MCF 10A (cell line): Measurements from ENCODE around the gene ZNF550. TPM values are rescaled to one million over a fixed set of nuclear protein-coding genes. Genes with fewer than 3 reads are reported as not detected.
"Not testable (repeated sequence)": the region's sequence is repeated elsewhere in the genome, so short reads cannot be mapped to it uniquely, and the experiment has no call there.

Experiments used
- BruUV-seq: library from RNA; stranded (reverse); fragments of 400-500 nt; replicated peaks from 2 replicates; lab custom pipeline; 2021; lab: Mats Ljungman, UMichigan
- CTCF ChIA-PET: fragments of 300-600 bp; sonication (Branson Sonifier 250); formaldehyde crosslinking; extraction: SDS; loops from one replicate; lab custom pipeline; 2021; ENCODE audit warnings: antibody characterized with exemption, inconsistent platforms; lab: Yijun Ruan, JAX
- POLR2A ChIA-PET: fragments of 300-600, 350-650 bp; sonication (Branson Sonifier 250); formaldehyde crosslinking; extraction: SDS; loops from one replicate; lab custom pipeline; 2020; ENCODE audit warnings: antibody characterized with exemption, inconsistent platforms; lab: Yijun Ruan, JAX
- DNase-seq: peaks from one replicate; pipeline ENCODE4 v3.0.0-alpha.2; 2018; ENCODE audit not compliant: unreplicated experiment
- H3K27ac Mint-ChIP-seq: one replicate; pipeline ENCODE4 v1.8.0; 2022; ENCODE audit warnings: mild to moderate bottlenecking, low read depth, mixed read lengths; ENCODE audit not compliant: unreplicated experiment
- H3K27me3 Mint-ChIP-seq: one replicate; pipeline ENCODE4 v1.8.0; 2022; ENCODE audit warnings: mixed read lengths; ENCODE audit not compliant: insufficient read depth, unreplicated experiment
- H3K36me3 Mint-ChIP-seq: one replicate; pipeline ENCODE4 v1.8.0; 2022; ENCODE audit warnings: mild to moderate bottlenecking, moderate library complexity, mixed read lengths; ENCODE audit not compliant: insufficient read depth, unreplicated experiment
- H3K4me1 Mint-ChIP-seq: one replicate; pipeline ENCODE4 v1.8.0; 2022; ENCODE audit warnings: mixed read lengths; ENCODE audit not compliant: insufficient read depth, unreplicated experiment
- H3K4me3 Mint-ChIP-seq: one replicate; pipeline ENCODE4 v1.8.0; 2022; ENCODE audit warnings: mild to moderate bottlenecking, moderate library complexity, mixed read lengths; ENCODE audit not compliant: unreplicated experiment
- H3K9me3 Mint-ChIP-seq: one replicate; pipeline ENCODE4 v1.8.0; 2022; ENCODE audit warnings: mixed read lengths; ENCODE audit not compliant: unreplicated experiment
- CTCF ChIP-seq: fragments of 200-600 bp; IDR thresholded peaks from one replicate; pipeline ENCODE4 v1.8.0; 2022; ENCODE audit warnings: antibody characterized with exemption, mild to moderate bottlenecking; ENCODE audit not compliant: unreplicated experiment
- intact Hi-C: fragments of 100-400 bp; cut with micrococcal nuclease; formaldehyde crosslinking; loops from 2 replicates; pipeline ENCODE4 v1.14.1; 2022
- total RNA-seq: library from RNA; stranded (reverse); gene quantifications from 2 replicates; pipeline ENCODE4 v1.2.3, GENCODE V29; 2022

Gene ZNF550
- total RNA-seq, 1 experiment from 2014 or later = 14.3 TPM

GRCh38 chr19:57537953-57538547 is 21.6 kb downstream of the ZNF550 start:
- TF ChIP-seq CTCF = no peak
- H3K36me3 Mint-ChIP-seq = peaks cover 83% of the 10 kb centered on the region
- POLR2A ChIA-PET = no interaction called here
- DNase-seq = no peak
- no peaks in the 10 kb centered on the region for H3K4me1 Mint-ChIP-seq
- peaks cover 45% of the 10 kb centered on the region for H3K9me3 Mint-ChIP-seq
- CTCF ChIA-PET = no interaction called here
- no peaks in the 10 kb centered on the region for H3K27me3 Mint-ChIP-seq
- no peak overlapping the region for H3K4me3 Mint-ChIP-seq
- no peak overlapping the region for H3K27ac Mint-ChIP-seq
- intact Hi-C loops = no loop called here
- BruUV-seq = no TSS peak

DNA sequence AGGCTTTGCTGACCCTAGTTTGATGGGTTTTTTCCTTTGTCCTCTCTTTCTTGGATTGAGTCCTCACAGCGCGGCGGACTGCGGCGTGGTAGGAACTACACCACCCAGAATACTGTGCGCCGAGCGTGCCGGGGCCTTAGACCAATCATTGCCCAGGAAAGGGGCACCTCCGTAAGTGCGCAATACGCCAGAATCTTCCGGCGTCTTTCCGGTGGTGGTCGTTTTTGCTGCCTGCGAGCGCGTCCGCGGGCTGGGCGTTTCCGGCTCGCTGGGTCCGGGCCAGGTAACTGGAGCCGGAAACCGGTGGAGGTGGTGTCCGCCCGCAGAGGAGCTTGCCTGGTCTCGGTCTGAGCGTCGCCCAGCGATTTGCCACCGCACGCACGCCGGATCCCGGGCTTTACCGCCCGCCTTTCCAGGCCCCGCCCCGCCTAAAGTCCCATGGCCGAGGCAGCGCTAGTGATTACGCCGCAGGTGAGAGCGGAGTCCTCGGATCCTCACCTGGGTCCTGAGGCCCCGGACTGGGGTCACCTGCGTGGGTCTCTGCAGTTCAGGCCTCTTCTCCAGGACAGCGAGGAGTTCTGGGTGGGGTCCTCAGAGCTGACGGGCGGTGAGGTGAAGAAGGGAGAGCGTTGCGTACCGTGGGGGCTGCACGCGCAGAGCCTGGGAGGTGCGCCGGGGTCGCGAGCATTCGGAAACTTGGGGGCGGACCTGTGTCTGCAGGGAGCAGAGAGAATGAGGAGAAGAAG is 32.4 kb downstream of the ZNF550 start, which contains the start of gene ZNF549:
Gene ZNF549 (plus strand): TSS at position 221 of the 746 bp plus-strand sequence. CDS start 218 bp downstream, at position 439.
- peaks cover 17% of the 10 kb centered on the region for H3K4me1 Mint-ChIP-seq
- CTCF ChIA-PET = interaction anchor here (0.9 kb wide), 1 partner anchor 425 kb away, joined by 3 read pairs; no protein-coding TSS in a partner anchor
- H3K36me3 Mint-ChIP-seq = peaks cover 6% of the 10 kb centered on the region
- H3K4me3 Mint-ChIP-seq = peak within 1 kb of the TSS; percentile 92
- BruUV-seq = TSS peak; percentile 29
- intact Hi-C loops = loop anchor here (1.0 kb wide), 1 partner anchor 40 kb away; the partner anchor contains the start of gene ZNF419
- TF ChIP-seq CTCF = no peak
- peak; percentile 93 for DNase-seq
- no peaks in the 10 kb centered on the region for H3K27me3 Mint-ChIP-seq
- peaks cover 21% of the 10 kb centered on the region for H3K9me3 Mint-ChIP-seq
- POLR2A ChIA-PET = interaction anchor here (0.7 to 1.3 kb wide), 4 partner anchors 9 to 292 kb away, joined by 3 to 4 read pairs (median 3); partner anchors contain the start of gene ZNF551
- H3K27ac Mint-ChIP-seq = peak within 1 kb of the TSS; percentile 74

DNA sequence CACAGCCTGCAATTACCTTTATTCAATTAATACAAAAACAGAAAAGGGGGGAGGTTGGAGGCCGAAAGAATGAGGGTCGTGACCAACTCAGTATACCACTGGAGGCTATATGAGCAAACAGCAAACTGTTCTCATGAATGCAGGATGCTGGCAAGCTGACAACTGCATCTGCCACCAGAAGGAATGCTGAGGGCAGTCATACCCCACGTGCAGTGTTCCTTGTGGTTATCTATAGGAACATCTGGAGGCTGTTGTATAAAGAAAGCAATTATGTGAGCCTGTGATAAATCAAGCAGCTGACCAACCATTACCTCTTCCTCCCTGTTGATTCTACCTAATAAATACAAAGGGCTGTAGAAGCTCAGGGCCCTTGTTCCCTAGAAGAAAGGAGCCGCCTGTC is 41.6 kb downstream of the ZNF550 start:
- H3K4me1 Mint-ChIP-seq, H3K36me3 Mint-ChIP-seq, CTCF ChIA-PET, BruUV-seq, intact Hi-C loops, DNase-seq, H3K4me3 Mint-ChIP-seq, H3K27ac Mint-ChIP-seq, H3K27me3 Mint-ChIP-seq, POLR2A ChIA-PET: not testable (repeated sequence)
- peaks cover 28% of the 10 kb centered on the region for H3K9me3 Mint-ChIP-seq

DNA sequence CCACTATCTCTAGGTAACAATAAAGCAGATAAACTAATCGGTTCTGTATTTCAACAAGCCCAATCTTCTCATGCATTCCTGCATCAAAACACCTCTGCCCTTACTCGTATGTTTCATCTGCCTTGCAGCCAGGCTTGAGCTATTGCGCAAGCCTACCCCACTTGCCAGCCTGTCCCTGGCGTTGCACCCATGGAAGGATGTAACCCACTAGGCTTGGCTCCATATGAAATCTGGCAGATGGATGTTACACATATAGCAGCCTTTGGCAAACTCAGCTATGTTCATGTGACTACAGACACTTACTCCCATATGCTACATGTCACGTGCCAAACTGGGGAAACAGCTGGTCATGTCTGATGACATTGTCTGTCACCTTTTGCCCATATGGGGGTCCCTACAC is 44.4 kb downstream of the ZNF550 start:
- CTCF ChIA-PET = interaction anchor here (0.7 to 1.9 kb wide), 2 partner anchors 8 to 50 kb away, joined by 3 to 8 read pairs; no protein-coding TSS in a partner anchor
- no peak for TF ChIP-seq CTCF
- Mint-ChIP-seq H3K9me3 (peaks cover 26% of the 10 kb centered on the region), H3K36me3 (peaks cover 6% of the 10 kb centered on the region), H3K4me1 (no peaks in the 10 kb centered on the region), H3K4me3 (no peak overlapping the region), H3K27ac (no peak overlapping the region), H3K27me3 (no peaks in the 10 kb centered on the region)
- DNase-seq = no peak
- no TSS peak for BruUV-seq
- intact Hi-C loops = no loop called here
- POLR2A ChIA-PET = interaction anchor here (0.5 kb wide), 1 partner anchor 1005 kb away, joined by 3 read pairs; the partner anchor contains the start of gene ZBTB45
